Measurements from ENCODE around the gene DNAH9.

Gene DNAH9

DNA sequence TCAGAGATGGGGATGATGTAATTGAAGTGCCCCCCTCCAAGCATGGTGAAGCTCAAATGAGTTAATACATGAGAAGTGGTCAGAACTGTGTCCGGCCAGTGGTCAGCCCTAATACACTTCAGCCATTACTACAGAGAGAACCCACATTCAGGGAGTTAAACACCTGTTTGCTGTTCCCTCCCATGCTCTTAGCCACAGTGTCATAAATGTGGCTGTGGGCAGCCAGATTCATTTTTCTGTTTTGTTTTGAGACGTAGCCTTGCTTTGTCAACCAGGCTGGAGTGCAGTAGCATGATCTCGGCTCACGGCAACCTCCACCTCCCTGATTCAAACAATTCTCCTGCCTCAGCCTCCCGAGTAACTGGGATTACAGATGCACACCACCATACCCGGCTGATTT lies 139.9 kb downstream of the DNAH9 start:
- H3K4me3 ChIP-seq (ENCODE audit: low read length in 2 of 2), result no peak overlapping the region
- no peak overlapping the region for H3K27ac ChIP-seq (ENCODE audit: low read depth in 2 of 2, low read length in 2 of 2)
- no peak overlapping the region for H3K9ac ChIP-seq (ENCODE audit: low read depth in 1 of 2, low read length in 2 of 2)
- H3K4me1 ChIP-seq (ENCODE audit: control insufficient read depth in 2 of 2, insufficient read depth in 2 of 2, low read length in 2 of 2), result no peaks in the 10 kb centered on the region
- no peaks in the 10 kb centered on the region for H3K36me3 ChIP-seq (ENCODE audit: control insufficient read depth in 2 of 2, insufficient read depth in 2 of 2, low read length in 2 of 2)
- no peaks in the 10 kb centered on the region for H3K27me3 ChIP-seq (ENCODE audit: control insufficient read depth in 2 of 2, insufficient read depth in 2 of 2, low read length in 2 of 2)
- no peaks in the 10 kb centered on the region for H3K9me3 ChIP-seq (ENCODE audit: control insufficient read depth in 2 of 2, low read length in 2 of 2)

DNA sequence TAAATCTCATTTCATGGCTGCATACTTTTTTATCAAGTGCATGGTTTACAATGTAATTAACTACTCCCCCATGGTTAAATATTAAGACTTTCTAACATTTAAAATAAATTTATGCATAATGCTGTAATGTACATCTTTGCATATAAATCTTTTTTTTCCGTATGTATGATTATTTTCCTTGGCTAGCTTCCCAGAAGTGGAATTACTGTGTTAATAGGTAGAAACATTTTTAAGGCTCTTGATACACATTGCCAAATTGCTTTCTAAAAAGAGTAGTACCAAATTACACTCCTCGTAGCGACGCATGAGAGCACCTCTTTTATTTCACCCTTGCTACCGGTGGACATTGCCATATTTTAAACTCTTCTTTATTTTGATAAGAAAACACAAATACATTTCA lies 141.1 kb downstream of the DNAH9 start:
- H3K9ac ChIP-seq (ENCODE audit: low read depth in 1 of 2, low read length in 2 of 2), result no peak overlapping the region
- no peaks in the 10 kb centered on the region for H3K27me3 ChIP-seq (ENCODE audit: control insufficient read depth in 2 of 2, insufficient read depth in 2 of 2, low read length in 2 of 2)
- H3K9me3 ChIP-seq (ENCODE audit: control insufficient read depth in 2 of 2, low read length in 2 of 2), result no peaks in the 10 kb centered on the region
- no peaks in the 10 kb centered on the region for H3K36me3 ChIP-seq (ENCODE audit: control insufficient read depth in 2 of 2, insufficient read depth in 2 of 2, low read length in 2 of 2)
- H3K4me1 ChIP-seq (ENCODE audit: control insufficient read depth in 2 of 2, insufficient read depth in 2 of 2, low read length in 2 of 2), result no peaks in the 10 kb centered on the region
- no peak overlapping the region for H3K27ac ChIP-seq (ENCODE audit: low read depth in 2 of 2, low read length in 2 of 2)
- no peak overlapping the region for H3K4me3 ChIP-seq (ENCODE audit: low read length in 2 of 2)

DNA sequence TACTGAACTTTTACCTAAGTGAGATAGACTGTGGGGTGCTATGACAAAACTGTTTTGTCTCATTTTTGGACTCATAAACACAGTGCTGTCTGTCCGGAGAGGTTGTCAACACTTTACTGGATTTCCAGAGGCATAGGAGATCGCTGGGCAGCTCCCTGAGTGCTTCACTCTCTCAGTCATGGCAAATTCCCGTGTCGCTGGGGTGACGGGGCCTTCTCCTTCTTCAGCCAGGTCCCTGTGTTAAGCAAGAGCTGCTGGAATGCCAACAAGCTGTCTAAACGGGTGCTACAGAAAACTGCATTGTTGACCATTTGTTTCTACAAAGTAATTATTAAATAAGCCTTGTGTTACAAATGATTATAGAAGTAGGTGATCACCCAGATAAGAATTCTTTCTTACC lies 141.6 kb downstream of the DNAH9 start:
- Histone ChIP-seq H3K4me3 (ENCODE audit: low read length in 2 of 2) (no peak overlapping the region), H3K27ac (ENCODE audit: low read depth in 2 of 2, low read length in 2 of 2) (no peak overlapping the region), H3K36me3 (ENCODE audit: control insufficient read depth in 2 of 2, insufficient read depth in 2 of 2, low read length in 2 of 2) (no peaks in the 10 kb centered on the region), H3K4me1 (ENCODE audit: control insufficient read depth in 2 of 2, insufficient read depth in 2 of 2, low read length in 2 of 2) (no peaks in the 10 kb centered on the region), H3K9me3 (ENCODE audit: control insufficient read depth in 2 of 2, low read length in 2 of 2) (no peaks in the 10 kb centered on the region), H3K27me3 (ENCODE audit: control insufficient read depth in 2 of 2, insufficient read depth in 2 of 2, low read length in 2 of 2) (no peaks in the 10 kb centered on the region), H3K9ac (ENCODE audit: low read depth in 1 of 2, low read length in 2 of 2) (no peak overlapping the region)

DNA sequence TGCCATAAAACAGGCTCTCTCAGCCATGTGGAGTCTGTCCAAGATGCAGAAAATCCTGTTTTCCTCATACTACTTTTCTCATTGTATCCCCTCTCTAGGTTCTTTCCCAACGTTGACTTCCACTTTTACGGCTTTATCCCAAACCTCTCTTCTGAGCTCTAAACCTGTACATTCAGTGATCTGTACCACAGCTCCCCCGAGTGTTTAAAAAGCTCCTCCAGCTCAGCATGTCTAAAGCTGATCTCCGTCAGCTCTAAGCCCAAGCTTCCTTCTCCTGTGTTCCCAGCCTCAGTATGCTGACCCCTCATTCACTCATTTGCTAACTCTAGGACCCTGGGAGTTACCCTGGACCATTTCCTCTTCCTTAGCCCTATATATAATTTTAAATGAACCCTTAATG lies 144.6 kb downstream of the DNAH9 start:
- Histone ChIP-seq H3K4me1 (ENCODE audit: control insufficient read depth in 2 of 2, insufficient read depth in 2 of 2, low read length in 2 of 2) (no peaks in the 10 kb centered on the region), H3K27me3 (ENCODE audit: control insufficient read depth in 2 of 2, insufficient read depth in 2 of 2, low read length in 2 of 2) (no peaks in the 10 kb centered on the region), H3K9me3 (ENCODE audit: control insufficient read depth in 2 of 2, low read length in 2 of 2) (no peaks in the 10 kb centered on the region)

DNA sequence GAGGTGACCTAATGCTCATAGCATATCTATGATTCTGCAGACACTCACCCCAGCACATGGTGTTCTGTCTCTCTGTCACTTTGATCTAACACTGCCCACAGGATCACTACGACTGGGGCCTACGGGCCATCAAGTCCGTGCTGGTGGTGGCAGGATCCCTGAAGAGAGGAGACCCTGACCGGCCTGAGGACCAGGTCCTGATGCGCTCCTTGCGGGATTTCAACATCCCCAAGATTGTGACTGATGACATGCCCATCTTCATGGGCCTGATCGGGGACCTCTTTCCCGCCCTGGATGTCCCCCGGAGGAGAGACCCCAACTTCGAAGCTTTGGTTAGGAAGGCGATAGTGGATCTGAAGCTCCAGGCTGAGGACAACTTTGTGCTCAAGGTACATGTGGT lies 146.4 kb downstream of the DNAH9 start:
- H3K9ac ChIP-seq (ENCODE audit: low read depth in 1 of 2, low read length in 2 of 2), result no peak overlapping the region
- no peaks in the 10 kb centered on the region for H3K9me3 ChIP-seq (ENCODE audit: control insufficient read depth in 2 of 2, low read length in 2 of 2)
- no peak overlapping the region for H3K4me3 ChIP-seq (ENCODE audit: low read length in 2 of 2)
- H3K27ac ChIP-seq (ENCODE audit: low read depth in 2 of 2, low read length in 2 of 2), result no peak overlapping the region
- H3K4me1 ChIP-seq (ENCODE audit: control insufficient read depth in 2 of 2, insufficient read depth in 2 of 2, low read length in 2 of 2), result no peaks in the 10 kb centered on the region
- no peaks in the 10 kb centered on the region for H3K36me3 ChIP-seq (ENCODE audit: control insufficient read depth in 2 of 2, insufficient read depth in 2 of 2, low read length in 2 of 2)
- H3K27me3 ChIP-seq (ENCODE audit: control insufficient read depth in 2 of 2, insufficient read depth in 2 of 2, low read length in 2 of 2), result no peaks in the 10 kb centered on the region

More for the DNA sequence above, 144.6 kb downstream of the DNAH9 start:
- Histone ChIP-seq H3K36me3 (ENCODE audit: control insufficient read depth in 2 of 2, insufficient read depth in 2 of 2, low read length in 2 of 2) (no peaks in the 10 kb centered on the region), H3K9ac (ENCODE audit: low read depth in 1 of 2, low read length in 2 of 2) (no peak overlapping the region), H3K27ac (ENCODE audit: low read depth in 2 of 2, low read length in 2 of 2) (no peak overlapping the region), H3K4me3 (ENCODE audit: low read length in 2 of 2) (no peak overlapping the region)

DNA sequence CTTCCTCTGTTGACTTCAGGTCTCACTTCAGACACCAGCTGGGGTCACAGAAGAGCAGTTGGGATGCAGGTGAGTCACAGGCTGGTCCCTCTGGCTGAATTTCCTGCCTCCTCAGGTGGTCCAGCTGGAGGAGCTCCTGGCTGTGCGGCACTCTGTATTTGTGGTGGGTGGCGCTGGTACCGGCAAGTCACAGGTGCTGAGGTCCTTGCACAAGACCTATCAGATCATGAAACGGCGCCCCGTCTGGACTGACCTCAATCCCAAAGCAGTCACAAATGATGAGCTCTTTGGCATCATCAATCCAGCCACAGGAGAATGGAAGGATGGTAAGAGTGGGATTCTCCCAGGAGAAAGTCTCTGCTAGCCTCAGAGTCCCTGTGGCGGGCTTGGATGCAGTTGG lies 149.2 kb downstream of the DNAH9 start:
- H3K27me3 ChIP-seq (ENCODE audit: control insufficient read depth in 2 of 2, insufficient read depth in 2 of 2, low read length in 2 of 2), result no peaks in the 10 kb centered on the region
- no peak overlapping the region for H3K4me3 ChIP-seq (ENCODE audit: low read length in 2 of 2)
- H3K9ac ChIP-seq (ENCODE audit: low read depth in 1 of 2, low read length in 2 of 2), result no peak overlapping the region
- no peak overlapping the region for H3K27ac ChIP-seq (ENCODE audit: low read depth in 2 of 2, low read length in 2 of 2)
- H3K9me3 ChIP-seq (ENCODE audit: control insufficient read depth in 2 of 2, low read length in 2 of 2), result no peaks in the 10 kb centered on the region
- H3K4me1 ChIP-seq (ENCODE audit: control insufficient read depth in 2 of 2, insufficient read depth in 2 of 2, low read length in 2 of 2), result no peaks in the 10 kb centered on the region
- no peaks in the 10 kb centered on the region for H3K36me3 ChIP-seq (ENCODE audit: control insufficient read depth in 2 of 2, insufficient read depth in 2 of 2, low read length in 2 of 2)

DNA sequence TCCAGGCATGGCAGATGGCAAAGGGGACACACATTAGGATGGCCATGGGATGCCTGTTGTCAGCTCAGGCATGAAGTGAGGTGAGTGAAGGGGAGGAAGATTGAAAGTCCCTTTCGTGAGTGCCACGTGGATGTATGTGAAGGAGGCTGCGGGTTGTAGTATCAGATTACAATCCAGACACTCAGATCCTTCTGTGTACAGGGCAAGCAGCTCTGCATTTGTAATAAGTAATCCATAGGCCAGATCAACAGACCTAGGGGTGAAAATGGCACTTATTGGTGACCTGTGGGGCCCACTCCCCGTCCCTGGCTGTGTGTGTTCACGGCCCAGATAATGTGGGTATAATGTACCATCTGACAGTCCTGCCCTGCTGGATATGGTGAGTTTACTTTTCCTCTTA lies 159.5 kb downstream of the DNAH9 start:
- Histone ChIP-seq H3K9ac (ENCODE audit: low read depth in 1 of 2, low read length in 2 of 2) (no peak overlapping the region), H3K4me3 (ENCODE audit: low read length in 2 of 2) (no peak overlapping the region), H3K27ac (ENCODE audit: low read depth in 2 of 2, low read length in 2 of 2) (no peak overlapping the region), H3K36me3 (ENCODE audit: control insufficient read depth in 2 of 2, insufficient read depth in 2 of 2, low read length in 2 of 2) (no peaks in the 10 kb centered on the region), H3K9me3 (ENCODE audit: control insufficient read depth in 2 of 2, low read length in 2 of 2) (no peaks in the 10 kb centered on the region), H3K27me3 (ENCODE audit: control insufficient read depth in 2 of 2, insufficient read depth in 2 of 2, low read length in 2 of 2) (no peaks in the 10 kb centered on the region), H3K4me1 (ENCODE audit: control insufficient read depth in 2 of 2, insufficient read depth in 2 of 2, low read length in 2 of 2) (no peaks in the 10 kb centered on the region)

DNA sequence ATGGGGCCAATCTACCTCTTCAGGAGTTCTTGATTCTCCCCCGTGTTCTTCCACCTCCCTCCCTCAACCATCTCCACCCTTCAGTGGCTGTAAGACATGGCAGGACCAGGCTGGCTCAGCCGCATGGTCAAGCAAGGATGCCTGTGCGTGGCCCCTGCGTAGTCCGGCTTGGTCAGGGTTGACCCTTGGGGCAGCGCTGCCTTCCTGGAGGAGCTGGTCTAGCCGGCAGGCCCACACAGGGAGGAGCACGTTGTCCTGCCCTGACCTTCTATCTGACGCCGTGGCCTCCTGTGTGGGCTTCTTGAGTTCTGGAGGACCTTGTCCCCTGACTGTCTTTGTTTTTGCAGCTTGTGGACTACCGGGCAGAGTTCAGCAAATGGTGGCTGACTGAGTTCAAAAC lies 169.8 kb downstream of the DNAH9 start:
- Histone ChIP-seq H3K27me3 (ENCODE audit: control insufficient read depth in 2 of 2, insufficient read depth in 2 of 2, low read length in 2 of 2) (no peaks in the 10 kb centered on the region), H3K9ac (ENCODE audit: low read depth in 1 of 2, low read length in 2 of 2) (no peak overlapping the region), H3K36me3 (ENCODE audit: control insufficient read depth in 2 of 2, insufficient read depth in 2 of 2, low read length in 2 of 2) (no peaks in the 10 kb centered on the region), H3K4me1 (ENCODE audit: control insufficient read depth in 2 of 2, insufficient read depth in 2 of 2, low read length in 2 of 2) (no peaks in the 10 kb centered on the region), H3K4me3 (ENCODE audit: low read length in 2 of 2) (no peak overlapping the region), H3K9me3 (ENCODE audit: control insufficient read depth in 2 of 2, low read length in 2 of 2) (no peaks in the 10 kb centered on the region), H3K27ac (ENCODE audit: low read depth in 2 of 2, low read length in 2 of 2) (no peak overlapping the region)

DNA sequence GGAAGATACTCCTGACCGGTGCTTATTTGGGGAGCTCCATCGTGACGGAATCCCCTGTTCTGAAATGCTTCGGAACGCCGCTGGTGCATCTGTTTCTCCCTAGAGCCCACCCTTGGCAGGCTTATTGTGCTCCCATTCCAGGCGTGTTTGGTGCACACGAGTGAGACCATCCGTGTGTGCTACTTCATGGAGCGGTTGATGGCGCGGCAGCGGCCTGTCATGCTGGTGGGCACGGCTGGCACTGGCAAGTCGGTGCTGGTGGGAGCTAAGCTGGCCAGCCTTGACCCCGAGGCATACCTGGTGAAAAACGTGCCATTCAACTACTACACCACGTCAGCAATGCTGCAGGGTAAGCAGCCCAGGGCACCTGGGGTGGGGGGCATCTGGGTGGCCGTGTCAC lies 170.7 kb downstream of the DNAH9 start:
- H3K4me1 ChIP-seq (ENCODE audit: control insufficient read depth in 2 of 2, insufficient read depth in 2 of 2, low read length in 2 of 2), result no peaks in the 10 kb centered on the region
- H3K27ac ChIP-seq (ENCODE audit: low read depth in 2 of 2, low read length in 2 of 2), result no peak overlapping the region
- H3K9ac ChIP-seq (ENCODE audit: low read depth in 1 of 2, low read length in 2 of 2), result no peak overlapping the region
- H3K4me3 ChIP-seq (ENCODE audit: low read length in 2 of 2), result no peak overlapping the region
- H3K9me3 ChIP-seq (ENCODE audit: control insufficient read depth in 2 of 2, low read length in 2 of 2), result no peaks in the 10 kb centered on the region
- no peaks in the 10 kb centered on the region for H3K27me3 ChIP-seq (ENCODE audit: control insufficient read depth in 2 of 2, insufficient read depth in 2 of 2, low read length in 2 of 2)
- H3K36me3 ChIP-seq (ENCODE audit: control insufficient read depth in 2 of 2, insufficient read depth in 2 of 2, low read length in 2 of 2), result no peaks in the 10 kb centered on the region

DNA sequence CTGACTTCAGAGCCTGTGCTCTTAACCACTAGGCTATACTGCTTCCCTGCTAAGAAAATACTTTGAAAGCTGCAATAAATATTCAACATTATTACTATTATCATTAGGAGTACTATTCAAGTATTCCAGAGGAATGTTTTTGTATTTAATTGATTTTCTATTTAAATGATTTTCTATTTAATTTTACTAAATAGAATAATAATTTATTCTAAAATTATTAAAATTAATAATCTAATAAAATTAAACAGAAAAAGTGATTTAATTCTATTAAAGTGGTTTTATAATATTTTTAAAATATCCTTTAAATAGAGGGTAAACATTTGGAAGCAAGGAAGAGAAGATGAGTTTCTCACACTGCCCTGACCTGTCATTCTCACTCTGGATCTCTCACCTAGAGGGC lies 173.8 kb downstream of the DNAH9 start:
- Histone ChIP-seq H3K9me3 (ENCODE audit: control insufficient read depth in 2 of 2, low read length in 2 of 2) (no peaks in the 10 kb centered on the region), H3K27ac (ENCODE audit: low read depth in 2 of 2, low read length in 2 of 2) (no peak overlapping the region), H3K36me3 (ENCODE audit: control insufficient read depth in 2 of 2, insufficient read depth in 2 of 2, low read length in 2 of 2) (no peaks in the 10 kb centered on the region), H3K4me3 (ENCODE audit: low read length in 2 of 2) (no peak overlapping the region), H3K4me1 (ENCODE audit: control insufficient read depth in 2 of 2, insufficient read depth in 2 of 2, low read length in 2 of 2) (no peaks in the 10 kb centered on the region), H3K27me3 (ENCODE audit: control insufficient read depth in 2 of 2, insufficient read depth in 2 of 2, low read length in 2 of 2) (no peaks in the 10 kb centered on the region), H3K9ac (ENCODE audit: low read depth in 1 of 2, low read length in 2 of 2) (no peak overlapping the region)

DNA sequence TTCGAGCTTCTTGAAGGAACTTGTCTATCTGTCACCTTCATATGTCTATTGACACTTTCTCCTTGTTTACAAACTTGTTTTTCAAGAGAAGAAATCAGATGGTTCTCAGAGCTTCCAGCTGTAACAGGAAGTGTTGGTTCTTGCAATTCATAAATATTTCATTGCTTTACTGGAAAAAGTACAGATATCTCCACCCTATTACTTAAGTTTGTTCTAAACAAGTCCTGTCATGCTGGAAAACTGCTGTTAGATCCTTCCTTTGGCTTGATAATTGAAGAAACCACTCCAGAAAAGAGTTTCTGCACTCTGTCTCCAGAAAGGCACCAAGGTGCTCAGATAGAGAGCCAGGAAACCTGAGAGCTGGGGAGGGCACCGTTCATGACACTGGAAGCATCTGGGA lies 181.6 kb downstream of the DNAH9 start:
- Histone ChIP-seq H3K27ac (ENCODE audit: low read depth in 2 of 2, low read length in 2 of 2) (no peak overlapping the region), H3K4me3 (ENCODE audit: low read length in 2 of 2) (no peak overlapping the region), H3K27me3 (ENCODE audit: control insufficient read depth in 2 of 2, insufficient read depth in 2 of 2, low read length in 2 of 2) (no peaks in the 10 kb centered on the region)

More for the DNA sequence above, 181.6 kb downstream of the DNAH9 start:
- no peaks in the 10 kb centered on the region for H3K36me3 ChIP-seq (ENCODE audit: control insufficient read depth in 2 of 2, insufficient read depth in 2 of 2, low read length in 2 of 2)
- no peaks in the 10 kb centered on the region for H3K4me1 ChIP-seq (ENCODE audit: control insufficient read depth in 2 of 2, insufficient read depth in 2 of 2, low read length in 2 of 2)
- H3K9ac ChIP-seq (ENCODE audit: low read depth in 1 of 2, low read length in 2 of 2), result no peak overlapping the region
- H3K9me3 ChIP-seq (ENCODE audit: control insufficient read depth in 2 of 2, low read length in 2 of 2), result no peaks in the 10 kb centered on the region

Data from mucosa of rectum (tissue), 2 donors.